WTC11 (cell line): ENCODE results near the gene NCL. TPM values are rescaled to one million over a fixed set of nuclear protein-coding genes. Genes with fewer than 3 reads are reported as not detected.

ENCODE experiments used
- ATAC-seq: fragments of 200-7000 bp; cut with Tn5 transposase; 2 replicates; pipeline ENCODE4 v1.10.0; 2021; ENCODE audit warnings: mild to moderate bottlenecking, moderate library complexity
- CTCF ChIA-PET: fragments of 300-600 bp; sonication (Branson Sonifier 250); formaldehyde crosslinking; loops from one replicate; lab custom pipeline; 2021; ENCODE audit warnings: antibody characterized with exemption; lab: Charles Lee
- POLR2A ChIA-PET: fragments of 350-600 bp; sonication (Branson Sonifier 250); formaldehyde crosslinking; loops from one replicate; lab custom pipeline; 2021; ENCODE audit warnings: antibody characterized with exemption; lab: Charles Lee
- DNase-seq: peaks from one replicate; pipeline ENCODE4 v3.0.0; 2021; ENCODE audit warnings: low spot score
- H3K27ac Mint-ChIP-seq: 2 replicates; pipeline ENCODE4 v1.8.0; 2021; ENCODE audit warnings: mixed read lengths
- H3K27me3 Mint-ChIP-seq: 2 replicates; pipeline ENCODE4 v1.8.0; 2021; ENCODE audit warnings: low read depth, mild to moderate bottlenecking, moderate library complexity, mixed read lengths
- H3K36me3 Mint-ChIP-seq: 2 replicates; pipeline ENCODE4 v1.8.0; 2021; ENCODE audit warnings: mixed read lengths
- H3K4me1 Mint-ChIP-seq: 2 replicates; pipeline ENCODE4 v1.8.0; 2022; ENCODE audit warnings: mixed read lengths
- H3K4me3 Mint-ChIP-seq: 2 replicates; pipeline ENCODE4 v1.8.0; 2021; ENCODE audit warnings: mild to moderate bottlenecking, moderate library complexity, mixed read lengths
- H3K9me3 Mint-ChIP-seq: 2 replicates; pipeline ENCODE4 v1.8.0; 2021; ENCODE audit warnings: mixed read lengths
- ATF2 ChIP-seq: sonication (generic); formaldehyde crosslinking; IDR thresholded peaks from 2 replicates; pipeline ENCODE4 v1.8.1; 2022; ENCODE audit warnings: low read depth, missing genetic modification reagents, borderline replicate concordance
- ATF6 ChIP-seq: sonication (generic); formaldehyde crosslinking; IDR thresholded peaks from 2 replicates; pipeline ENCODE4 v1.8.1; 2023; ENCODE audit warnings: mild to moderate bottlenecking, missing genetic modification reagents
- CBFB ChIP-seq: sonication (generic); formaldehyde crosslinking; IDR thresholded peaks from 2 replicates; pipeline ENCODE4 v1.8.1; 2022; ENCODE audit warnings: mild to moderate bottlenecking, low read depth, missing genetic modification reagents
- CTCF ChIP-seq: fragments of 200-600 bp; IDR thresholded peaks from 2 replicates; pipeline ENCODE4 v1.8.0; 2022; ENCODE audit warnings: antibody characterized with exemption
- ELF4 ChIP-seq: sonication (generic); formaldehyde crosslinking; IDR thresholded peaks from 2 replicates; pipeline ENCODE4 v1.8.1; 2022; ENCODE audit warnings: low read depth, mild to moderate bottlenecking, moderate library complexity, missing genetic modification reagents
- EMX1 ChIP-seq: fragments of 250-450 bp; sonication (Bioruptor Pico); IDR thresholded peaks from 2 replicates; pipeline ENCODE4 v1.8.0; 2021; ENCODE audit warnings: mild to moderate bottlenecking
- ESRRA ChIP-seq: sonication (generic); formaldehyde crosslinking; IDR thresholded peaks from 2 replicates; pipeline ENCODE4 v1.8.1; 2022; ENCODE audit warnings: mild to moderate bottlenecking, missing genetic modification reagents, borderline replicate concordance
- ETV6 ChIP-seq: sonication (generic); formaldehyde crosslinking; IDR thresholded peaks from 2 replicates; pipeline ENCODE4 v1.8.1; 2022; ENCODE audit warnings: mild to moderate bottlenecking, missing genetic modification reagents
- IRF1 ChIP-seq: sonication (generic); formaldehyde crosslinking; IDR thresholded peaks from 2 replicates; pipeline ENCODE4 v1.8.0; 2023; ENCODE audit warnings: missing genetic modification reagents
- IRF2 ChIP-seq: sonication (generic); formaldehyde crosslinking; IDR thresholded peaks from 2 replicates; pipeline ENCODE4 v1.8.0; 2022; ENCODE audit warnings: low read depth, missing genetic modification reagents, borderline replicate concordance
- OVOL2 ChIP-seq: fragments of 250-450 bp; sonication (Bioruptor Pico); IDR thresholded peaks from 2 replicates; pipeline ENCODE4 v1.9.0; 2021; ENCODE audit warnings: mild to moderate bottlenecking, borderline replicate concordance
- PRDM15 ChIP-seq: sonication (generic); formaldehyde crosslinking; IDR thresholded peaks from 2 replicates; pipeline ENCODE4 v1.8.0; 2022; ENCODE audit warnings: missing genetic modification reagents
- RELA ChIP-seq: sonication (generic); formaldehyde crosslinking; IDR thresholded peaks from 2 replicates; pipeline ENCODE4 v1.8.1; 2022; ENCODE audit warnings: missing genetic modification reagents, mild to moderate bottlenecking, borderline replicate concordance
- RORB ChIP-seq: fragments of 250-450 bp; sonication (Bioruptor Pico); IDR thresholded peaks from 2 replicates; pipeline ENCODE4 v1.9.0; 2021; ENCODE audit warnings: mild to moderate bottlenecking
- TEAD1 ChIP-seq: sonication (generic); formaldehyde crosslinking; IDR thresholded peaks from 2 replicates; pipeline ENCODE4 v1.8.0; 2022; ENCODE audit warnings: mild to moderate bottlenecking, missing genetic modification reagents
- TEAD4 ChIP-seq: sonication (generic); formaldehyde crosslinking; IDR thresholded peaks from 2 replicates; pipeline ENCODE4 v1.8.0; 2022; ENCODE audit warnings: mild to moderate bottlenecking, missing genetic modification reagents
- ZNF121 ChIP-seq: sonication (generic); formaldehyde crosslinking; IDR thresholded peaks from 2 replicates; pipeline ENCODE4 v1.8.0; 2023; ENCODE audit warnings: missing genetic modification reagents
- ZNF416 ChIP-seq: fragments of 250-450 bp; sonication (Bioruptor Pico); IDR thresholded peaks from 2 replicates; pipeline ENCODE4 v1.9.0; 2021; ENCODE audit warnings: mild to moderate bottlenecking, inconsistent platforms
- ZNF532 ChIP-seq: fragments of 250-450 bp; sonication (Bioruptor Pico); IDR thresholded peaks from 2 replicates; pipeline ENCODE4 v1.9.0; 2021; ENCODE audit warnings: mild to moderate bottlenecking, borderline replicate concordance
- ZSCAN18 ChIP-seq: fragments of 250-450 bp; sonication (Bioruptor Pico); IDR thresholded peaks from 2 replicates; pipeline ENCODE4 v2.1.2; 2022; ENCODE audit warnings: mild to moderate bottlenecking, moderate library complexity
- total RNA-seq: library from RNA; stranded (reverse); gene quantifications from 3 replicates; pipeline ENCODE4 v1.2.3, GENCODE V29; 2021

The NCL gene
- total RNA-seq, 1 experiment from 2014 or later = 1,223 TPM

- TF ChIP-seq ZNF532 (CRISPR knock-in tag) (no peak), ZNF121 (no peak), ELF4 (CRISPR knock-in tag) (no peak), PRDM15 (CRISPR knock-in tag) (no peak), ZSCAN18 (CRISPR knock-in tag) (no peak), CTCF (no peak), TEAD1 (CRISPR knock-in tag) (no peak), ESRRA (CRISPR knock-in tag) (no peak), IRF1 (CRISPR knock-in tag) (no peak)
These were observed 45.3 kb downstream of the NCL start (continued) for GRCh38 chr2:231418820-231419640.

GRCh38 chr2:231415029-231415428, 49.3 kb downstream of the NCL start:
- peaks cover 14% of the 10 kb centered on the region for H3K36me3 Mint-ChIP-seq
- ATAC-seq = no peak
- no peaks in the 10 kb centered on the region for H3K27me3 Mint-ChIP-seq
- no peak for DNase-seq
- no peak overlapping the region for H3K4me3 Mint-ChIP-seq
- H3K9me3 Mint-ChIP-seq = peaks cover 7% of the 10 kb centered on the region
- CTCF ChIA-PET = interaction anchor here (5.8 kb wide), 1 partner anchor 37 kb away, joined by 58 read pairs; no protein-coding TSS in a partner anchor
- H3K4me1 Mint-ChIP-seq = peaks cover 44% of the 10 kb centered on the region
- POLR2A ChIA-PET = no interaction called here
- no peak overlapping the region for H3K27ac Mint-ChIP-seq
- TF ChIP-seq ETV6 (CRISPR knock-in tag) (no peak), EMX1 (CRISPR knock-in tag) (no peak), ATF2 (CRISPR knock-in tag) (no peak), ZNF416 (CRISPR knock-in tag) (no peak), IRF2 (no peak), CBFB (CRISPR knock-in tag) (no peak), OVOL2 (CRISPR knock-in tag) (no peak), ESRRA (CRISPR knock-in tag) (no peak), TEAD4 (CRISPR knock-in tag) (no peak), ATF6 (CRISPR knock-in tag) (no peak), RELA (no peak), RORB (CRISPR knock-in tag) (no peak)
